GM19397 (cell line): ENCODE data around the gene USP17L17.
"Not testable (repeated sequence)": the region's sequence is repeated elsewhere in the genome, so short reads cannot be mapped to it uniquely, and the experiment has no call there.

Experiments
- ATAC-seq: cut with Tn5 transposase; IDR thresholded peaks from one replicate; pipeline ENCODE4 v1.9.1; 2021; ENCODE audit warnings: mild to moderate bottlenecking, moderate library complexity; ENCODE audit not compliant: unreplicated experiment

USP17L17 gene, protein sequence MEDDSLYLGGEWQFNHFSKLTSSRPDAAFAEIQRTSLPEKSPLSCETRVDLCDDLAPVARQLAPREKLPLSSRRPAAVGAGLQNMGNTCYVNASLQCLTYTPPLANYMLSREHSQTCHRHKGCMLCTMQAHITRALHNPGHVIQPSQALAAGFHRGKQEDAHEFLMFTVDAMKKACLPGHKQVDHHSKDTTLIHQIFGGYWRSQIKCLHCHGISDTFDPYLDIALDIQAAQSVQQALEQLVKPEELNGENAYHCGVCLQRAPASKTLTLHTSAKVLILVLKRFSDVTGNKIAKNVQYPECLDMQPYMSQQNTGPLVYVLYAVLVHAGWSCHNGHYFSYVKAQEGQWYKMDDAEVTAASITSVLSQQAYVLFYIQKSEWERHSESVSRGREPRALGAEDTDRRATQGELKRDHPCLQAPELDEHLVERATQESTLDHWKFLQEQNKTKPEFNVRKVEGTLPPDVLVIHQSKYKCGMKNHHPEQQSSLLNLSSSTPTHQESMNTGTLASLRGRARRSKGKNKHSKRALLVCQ

DNA sequence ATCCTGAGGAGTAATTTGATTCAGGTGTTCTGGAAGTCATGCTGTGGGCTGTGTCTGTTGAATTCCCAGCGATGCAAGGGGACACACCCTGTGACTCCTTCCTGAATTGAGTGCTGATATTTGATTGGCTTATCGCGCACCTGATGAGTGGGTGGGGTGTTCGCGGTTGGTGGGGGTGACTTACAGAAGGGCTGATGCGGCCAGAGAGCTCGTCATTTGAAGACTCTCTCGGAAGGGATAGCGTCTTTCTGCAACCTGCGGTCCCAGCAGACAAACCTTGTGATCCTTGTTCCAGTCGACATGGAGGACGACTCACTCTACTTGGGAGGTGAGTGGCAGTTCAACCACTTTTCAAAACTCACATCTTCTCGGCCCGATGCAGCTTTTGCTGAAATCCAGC lies at the start of gene USP17L17:
USP17L17 (plus strand) TSS at position 301 of the 400 bp plus-strand sequence; CDS start at position 301, 0 bp downstream.
- ATAC-seq: not testable (repeated sequence)

DNA sequence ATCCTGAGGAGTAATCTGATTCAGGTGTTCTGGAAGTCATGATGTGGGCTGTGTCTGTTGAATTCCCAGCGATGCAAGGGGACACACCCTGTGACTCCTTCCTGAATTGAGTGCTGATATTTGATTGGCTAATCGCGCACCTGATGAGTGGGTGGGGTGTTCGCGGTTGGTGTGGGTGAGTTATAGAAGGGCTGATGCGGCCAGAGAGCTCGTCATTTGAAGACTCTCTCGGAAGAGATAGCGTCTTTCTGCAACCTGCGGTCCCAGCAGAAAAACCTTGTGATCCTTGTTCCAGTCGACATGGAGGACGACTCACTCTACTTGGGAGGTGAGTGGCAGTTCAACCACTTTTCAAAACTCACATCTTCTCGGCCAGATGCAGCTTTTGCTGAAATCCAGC lies 33.3 kb upstream of the USP17L17 start, which contains the start of gene USP17L10:
USP17L10 (plus strand) TSS at position 301 of the 400 bp plus-strand sequence; CDS start at position 301, 0 bp downstream.
- ATAC-seq: not testable (repeated sequence)

DNA sequence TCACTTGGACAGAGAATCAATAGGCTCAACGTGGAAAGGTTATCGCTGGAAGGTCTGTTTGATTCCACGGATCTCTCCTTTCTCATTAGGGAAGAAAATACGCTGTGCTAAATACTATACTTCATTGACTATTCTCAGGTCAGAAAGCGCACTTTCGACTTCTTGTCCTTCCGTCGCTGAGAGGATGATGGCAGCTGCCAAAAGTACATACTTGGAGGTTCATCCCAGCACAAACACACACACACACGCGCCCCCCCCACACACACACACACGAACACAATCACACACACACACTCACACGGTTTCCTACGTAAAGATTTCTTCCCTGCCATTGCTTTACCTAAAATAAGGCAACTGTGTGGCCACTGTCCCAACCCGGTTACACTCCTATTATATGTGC lies 29.0 kb upstream of the USP17L17 start:
- not testable (repeated sequence) for ATAC-seq

DNA sequence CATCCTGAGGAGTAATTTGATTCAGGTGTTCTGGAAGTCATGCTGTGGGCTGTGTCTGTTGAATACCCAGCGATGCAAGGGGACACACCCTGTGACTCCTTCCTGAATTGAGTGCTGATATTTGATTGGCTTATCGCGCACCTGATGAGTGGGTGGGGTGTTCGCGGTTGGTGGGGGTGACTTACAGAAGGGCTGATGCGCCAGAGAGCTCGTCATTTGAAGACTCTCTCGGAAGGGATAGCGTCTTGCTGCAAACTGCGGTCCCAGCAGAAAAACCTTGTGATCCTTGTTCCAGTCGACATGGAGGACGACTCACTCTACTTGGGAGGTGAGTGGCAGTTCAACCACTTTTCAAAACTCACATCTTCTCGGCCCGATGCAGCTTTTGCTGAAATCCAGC lies 28.6 kb upstream of the USP17L17 start, which contains the start of gene USP17L11:
USP17L11 (plus strand) TSS at position 301 of the 400 bp plus-strand sequence; CDS start at position 301, 0 bp downstream.
- not testable (repeated sequence) for ATAC-seq

DNA sequence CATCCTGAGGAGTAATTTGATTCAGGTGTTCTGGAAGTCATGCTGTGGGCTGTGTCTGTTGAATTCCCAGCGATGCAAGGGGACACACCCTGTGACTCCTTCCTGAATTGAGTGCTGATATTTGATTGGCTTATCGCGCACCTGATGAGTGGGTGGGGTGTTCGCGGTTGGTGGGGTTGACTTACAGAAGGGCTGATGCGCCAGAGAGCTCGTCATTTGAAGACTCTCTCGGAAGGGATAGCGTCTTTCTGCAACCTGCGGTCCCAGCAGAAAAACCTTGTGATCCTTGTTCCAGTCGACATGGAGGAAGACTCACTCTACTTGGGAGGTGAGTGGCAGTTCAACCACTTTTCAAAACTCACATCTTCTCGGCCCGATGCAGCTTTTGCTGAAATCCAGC lies 23.8 kb upstream of the USP17L17 start, which contains the start of gene USP17L12:
USP17L12 (plus strand) TSS at position 301 of the 400 bp plus-strand sequence; CDS start at position 301, 0 bp downstream.
- not testable (repeated sequence) for ATAC-seq

DNA sequence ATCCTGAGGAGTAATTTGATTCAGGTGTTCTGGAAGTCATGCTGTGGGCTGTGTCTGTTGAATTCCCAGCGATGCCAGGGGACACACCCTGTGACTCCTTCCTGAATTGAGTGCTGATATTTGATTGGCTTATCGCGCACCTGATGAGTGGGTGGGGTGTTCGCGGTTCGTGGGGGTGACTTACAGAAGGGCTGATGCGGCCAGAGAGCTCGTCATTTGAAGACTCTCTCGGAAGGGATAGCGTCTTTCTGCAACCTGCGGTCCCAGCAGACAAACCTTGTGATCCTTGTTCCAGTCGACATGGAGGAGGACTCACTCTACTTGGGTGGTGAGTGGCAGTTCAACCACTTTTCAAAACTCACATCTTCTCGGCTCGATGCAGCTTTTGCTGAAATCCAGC lies 19.1 kb upstream of the USP17L17 start, which contains the start of gene USP17L13:
USP17L13 (plus strand) TSS at position 301 of the 400 bp plus-strand sequence; CDS start at position 301, 0 bp downstream.
- not testable (repeated sequence) for ATAC-seq

DNA sequence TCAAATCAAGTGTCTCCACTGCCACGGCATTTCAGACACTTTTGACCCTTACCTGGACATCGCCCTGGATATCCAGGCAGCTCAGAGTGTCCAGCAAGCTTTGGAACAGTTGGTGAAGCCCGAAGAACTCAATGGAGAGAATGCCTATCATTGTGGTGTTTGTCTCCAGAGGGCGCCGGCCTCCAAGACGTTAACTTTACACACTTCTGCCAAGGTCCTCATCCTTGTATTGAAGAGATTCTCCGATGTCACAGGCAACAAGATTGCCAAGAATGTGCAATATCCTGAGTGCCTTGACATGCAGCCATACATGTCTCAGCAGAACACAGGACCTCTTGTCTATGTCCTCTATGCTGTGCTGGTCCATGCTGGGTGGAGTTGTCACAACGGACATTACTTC lies 13.4 kb upstream of the USP17L17 start:
- ATAC-seq: not testable (repeated sequence)

DNA sequence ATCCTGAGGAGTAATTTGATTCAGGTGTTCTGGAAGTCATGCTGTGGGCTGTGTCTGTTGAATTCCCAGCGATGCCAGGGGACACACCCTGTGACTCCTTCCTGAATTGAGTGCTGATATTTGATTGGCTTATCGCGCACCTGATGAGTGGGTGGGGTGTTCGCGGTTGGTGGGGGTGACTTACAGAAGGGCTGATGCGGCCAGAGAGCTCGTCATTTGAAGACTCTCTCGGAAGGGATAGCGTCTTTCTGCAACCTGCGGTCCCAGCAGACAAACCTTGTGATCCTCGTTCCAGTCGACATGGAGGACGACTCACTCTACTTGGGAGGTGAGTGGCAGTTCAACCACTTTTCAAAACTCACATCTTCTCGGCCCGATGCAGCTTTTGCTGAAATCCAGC lies 9.6 kb upstream of the USP17L17 start, which contains the start of gene USP17L15:
USP17L15 (plus strand) TSS at position 301 of the 400 bp plus-strand sequence; CDS start at position 301, 0 bp downstream.
- not testable (repeated sequence) for ATAC-seq

DNA sequence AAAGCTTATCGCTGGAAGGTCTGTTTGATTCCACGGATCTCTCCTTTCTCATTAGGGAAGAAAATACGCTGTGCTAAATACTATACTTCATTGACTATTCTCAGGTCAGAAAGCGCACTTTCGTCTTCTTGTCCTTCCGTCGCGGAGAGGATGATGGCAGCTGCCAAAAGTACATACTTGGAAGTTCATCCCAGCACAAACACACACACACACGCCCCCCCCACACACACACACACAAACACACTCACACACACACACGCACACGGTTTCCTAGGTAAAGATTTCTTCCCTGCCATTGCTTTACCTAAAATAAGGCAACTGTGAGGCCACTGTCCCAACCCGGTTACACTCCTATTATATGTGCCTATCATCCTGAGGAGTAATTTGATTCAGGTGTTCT lies 5.2 kb upstream of the USP17L17 start:
- ATAC-seq: not testable (repeated sequence)

DNA sequence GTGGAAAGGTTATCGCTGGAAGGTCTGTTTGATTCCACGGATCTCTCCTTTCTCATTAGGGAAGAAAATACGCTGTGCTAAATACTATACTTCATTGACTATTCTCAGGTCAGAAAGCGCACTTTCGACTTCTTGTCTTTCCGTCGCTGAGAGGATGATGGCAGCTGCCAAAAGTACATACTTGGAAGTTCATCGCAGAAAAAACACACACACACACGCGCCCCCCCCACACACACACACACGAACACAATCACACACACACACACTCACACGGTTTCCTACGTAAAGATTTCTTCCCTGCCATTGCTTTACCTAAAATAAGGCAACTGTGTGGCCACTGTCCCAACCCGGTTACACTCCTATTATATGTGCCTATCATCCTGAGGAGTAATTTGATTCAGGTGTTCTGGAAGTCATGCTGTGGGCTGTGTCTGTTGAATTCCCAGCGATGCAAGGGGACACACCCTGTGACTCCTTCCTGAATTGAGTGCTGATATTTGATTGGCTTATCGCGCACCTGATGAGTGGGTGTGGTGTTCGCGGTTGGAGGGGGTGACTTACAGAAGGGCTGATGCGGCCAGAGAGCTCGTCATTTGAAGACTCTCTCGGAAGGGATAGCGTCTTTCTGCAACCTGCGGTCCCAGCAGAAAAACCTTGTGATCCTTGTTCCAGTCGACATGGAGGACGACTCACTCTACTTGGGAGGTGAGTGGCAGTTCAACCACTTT lies 4.4 kb downstream of the USP17L17 start, which contains the start of gene USP17L18:
USP17L18 (plus strand) TSS at position 678 of the 728 bp plus-strand sequence; CDS start at position 678, 0 bp downstream.
- ATAC-seq: not testable (repeated sequence)

DNA sequence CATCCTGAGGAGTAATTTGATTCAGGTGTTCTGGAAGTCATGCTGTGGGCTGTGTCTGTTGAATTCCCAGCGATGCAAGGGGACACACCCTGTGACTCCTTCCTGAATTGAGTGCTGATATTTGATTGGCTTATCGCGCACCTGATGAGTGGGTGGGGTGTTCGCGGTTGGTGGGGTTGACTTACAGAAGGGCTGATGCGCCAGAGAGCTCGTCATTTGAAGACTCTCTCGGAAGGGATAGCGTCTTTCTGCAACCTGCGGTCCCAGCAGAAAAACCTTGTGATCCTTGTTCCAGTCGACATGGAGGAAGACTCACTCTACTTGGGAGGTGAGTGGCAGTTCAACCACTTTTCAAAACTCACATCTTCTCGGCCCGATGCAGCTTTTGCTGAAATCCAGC lies 9.4 kb downstream of the USP17L17 start, which contains the start of gene USP17L19:
USP17L19 (plus strand) TSS at position 301 of the 400 bp plus-strand sequence; CDS start at position 301, 0 bp downstream.
- not testable (repeated sequence) for ATAC-seq

DNA sequence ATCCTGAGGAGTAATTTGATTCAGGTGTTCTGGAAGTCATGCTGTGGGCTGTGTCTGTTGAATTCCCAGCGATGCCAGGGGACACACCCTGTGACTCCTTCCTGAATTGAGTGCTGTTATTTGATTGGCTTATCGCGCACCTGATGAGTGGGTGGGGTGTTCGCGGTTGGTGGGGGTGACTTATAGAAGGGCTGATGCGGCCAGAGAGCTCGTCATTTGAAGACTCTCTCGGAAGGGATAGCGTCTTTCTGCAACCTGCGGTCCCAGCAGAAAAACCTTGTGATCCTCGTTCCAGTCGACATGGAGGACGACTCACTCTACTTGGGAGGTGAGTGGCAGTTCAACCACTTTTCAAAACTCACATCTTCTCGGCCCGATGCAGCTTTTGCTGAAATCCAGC lies 14.1 kb downstream of the USP17L17 start, which contains the start of gene USP17L20:
USP17L20 (plus strand) TSS at position 301 of the 400 bp plus-strand sequence; CDS start at position 301, 0 bp downstream.
- ATAC-seq: not testable (repeated sequence)

DNA sequence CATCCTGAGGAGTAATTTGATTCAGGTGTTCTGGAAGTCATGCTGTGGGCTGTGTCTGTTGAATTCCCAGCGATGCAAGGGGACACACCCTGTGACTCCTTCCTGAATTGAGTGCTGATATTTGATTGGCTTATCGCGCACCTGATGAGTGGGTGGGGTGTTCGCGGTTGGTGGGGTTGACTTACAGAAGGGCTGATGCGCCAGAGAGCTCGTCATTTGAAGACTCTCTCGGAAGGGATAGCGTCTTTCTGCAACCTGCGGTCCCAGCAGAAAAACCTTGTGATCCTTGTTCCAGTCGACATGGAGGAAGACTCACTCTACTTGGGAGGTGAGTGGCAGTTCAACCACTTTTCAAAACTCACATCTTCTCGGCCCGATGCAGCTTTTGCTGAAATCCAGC lies 18.9 kb downstream of the USP17L17 start, which contains the start of gene USP17L21:
USP17L21 (plus strand) TSS at position 301 of the 400 bp plus-strand sequence; CDS start at position 301, 0 bp downstream.
- ATAC-seq: not testable (repeated sequence)

DNA sequence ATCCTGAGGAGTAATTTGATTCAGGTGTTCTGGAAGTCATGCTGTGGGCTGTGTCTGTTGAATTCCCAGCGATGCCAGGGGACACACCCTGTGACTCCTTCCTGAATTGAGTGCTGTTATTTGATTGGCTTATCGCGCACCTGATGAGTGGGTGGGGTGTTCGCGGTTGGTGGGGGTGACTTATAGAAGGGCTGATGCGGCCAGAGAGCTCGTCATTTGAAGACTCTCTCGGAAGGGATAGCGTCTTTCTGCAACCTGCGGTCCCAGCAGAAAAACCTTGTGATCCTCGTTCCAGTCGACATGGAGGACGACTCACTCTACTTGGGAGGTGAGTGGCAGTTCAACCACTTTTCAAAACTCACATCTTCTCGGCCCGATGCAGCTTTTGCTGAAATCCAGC lies 23.6 kb downstream of the USP17L17 start, which contains the start of gene USP17L22:
USP17L22 (plus strand) TSS at position 301 of the 400 bp plus-strand sequence; CDS start at position 301, 0 bp downstream.
- ATAC-seq: not testable (repeated sequence)

DNA sequence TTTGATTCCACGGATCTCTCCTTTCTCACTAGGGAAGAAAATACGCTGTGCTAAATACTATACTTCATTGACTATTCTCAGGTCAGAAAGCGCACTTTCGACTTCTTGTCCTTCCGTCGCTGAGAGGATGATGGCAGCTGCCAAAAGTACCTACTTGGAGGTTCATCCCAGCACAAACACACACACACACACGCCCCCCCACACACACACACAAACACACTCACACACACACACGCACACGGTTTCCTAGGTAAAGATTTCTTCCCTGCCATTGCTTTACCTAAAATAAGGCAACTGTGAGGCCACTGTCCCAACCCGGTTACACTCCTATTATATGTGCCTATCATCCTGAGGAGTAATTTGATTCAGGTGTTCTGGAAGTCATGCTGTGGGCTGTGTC lies 28.0 kb downstream of the USP17L17 start:
- not testable (repeated sequence) for ATAC-seq
